GM13977 (cell line): ENCODE results near the gene MEN1.
"Not testable (repeated sequence)": the region's sequence is repeated elsewhere in the genome, so short reads cannot be mapped to it uniquely, and the experiment has no call there.

ENCODE experiments used
- DNase-seq: peaks from one replicate; pipeline ENCODE4 v3.0.0; 2012; ENCODE audit warnings: low spot score
- in situ Hi-C: fragments of 300-500 bp; cut with MboI; formaldehyde crosslinking; loops from one replicate; pipeline ENCODE4 v1.12.0; 2022; ENCODE audit warnings: low sequenced_read_pairs, low pct_unique_long_range_greater_than_20kb, mixed read lengths, inconsistent platforms; ENCODE audit not compliant: unreplicated experiment
- TF ChIP-seq, protein P1 (sequence below): IDR thresholded peaks from 2 replicates; pipeline ENCODE4 v1.5.1; 2012; ENCODE audit warnings: mild to moderate bottlenecking, control low read depth; ENCODE audit not compliant: insufficient read depth; ENCODE audit errors: extremely low read depth, missing control alignments

The MEN1 gene

DNA sequence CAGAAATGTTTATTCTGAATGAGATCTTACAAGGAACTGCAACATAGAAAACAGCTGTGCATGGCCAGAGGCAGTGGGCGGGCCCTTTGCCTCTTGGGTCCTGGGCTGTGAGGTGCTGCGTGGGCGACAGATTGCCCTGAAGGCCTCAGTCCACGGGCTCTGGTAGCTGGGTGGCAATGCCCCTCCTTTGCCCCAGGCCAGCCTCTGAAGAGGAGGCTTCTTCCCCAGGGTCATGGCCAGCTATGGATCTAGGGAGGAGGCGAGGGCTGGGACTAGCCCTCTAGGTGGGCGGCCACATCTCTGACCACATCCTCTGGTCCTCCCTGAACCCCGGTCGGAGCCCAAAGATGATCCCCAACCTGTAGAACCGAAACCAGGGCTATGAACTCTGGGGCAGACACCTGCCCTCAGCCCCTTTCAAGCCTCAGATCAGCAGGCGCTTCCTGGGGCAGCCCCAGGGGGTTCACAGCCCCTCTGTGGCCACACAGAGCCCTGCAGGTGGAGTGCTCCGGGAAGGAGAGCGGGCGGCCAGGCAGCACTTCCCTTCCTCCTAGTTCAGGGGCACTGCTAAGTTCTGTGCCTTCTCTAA lies 40.7 kb upstream of the MEN1 start:
- in situ Hi-C loops: no loop called here
- DNase-seq: peak; percentile 88
- TF ChIP-seq, protein P1, sequence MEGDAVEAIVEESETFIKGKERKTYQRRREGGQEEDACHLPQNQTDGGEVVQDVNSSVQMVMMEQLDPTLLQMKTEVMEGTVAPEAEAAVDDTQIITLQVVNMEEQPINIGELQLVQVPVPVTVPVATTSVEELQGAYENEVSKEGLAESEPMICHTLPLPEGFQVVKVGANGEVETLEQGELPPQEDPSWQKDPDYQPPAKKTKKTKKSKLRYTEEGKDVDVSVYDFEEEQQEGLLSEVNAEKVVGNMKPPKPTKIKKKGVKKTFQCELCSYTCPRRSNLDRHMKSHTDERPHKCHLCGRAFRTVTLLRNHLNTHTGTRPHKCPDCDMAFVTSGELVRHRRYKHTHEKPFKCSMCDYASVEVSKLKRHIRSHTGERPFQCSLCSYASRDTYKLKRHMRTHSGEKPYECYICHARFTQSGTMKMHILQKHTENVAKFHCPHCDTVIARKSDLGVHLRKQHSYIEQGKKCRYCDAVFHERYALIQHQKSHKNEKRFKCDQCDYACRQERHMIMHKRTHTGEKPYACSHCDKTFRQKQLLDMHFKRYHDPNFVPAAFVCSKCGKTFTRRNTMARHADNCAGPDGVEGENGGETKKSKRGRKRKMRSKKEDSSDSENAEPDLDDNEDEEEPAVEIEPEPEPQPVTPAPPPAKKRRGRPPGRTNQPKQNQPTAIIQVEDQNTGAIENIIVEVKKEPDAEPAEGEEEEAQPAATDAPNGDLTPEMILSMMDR: peak; percentile 37

- in situ Hi-C loops: loop anchor here (5.0 kb wide), 1 partner anchor 43 kb away; no protein-coding TSS in a partner anchor
- DNase-seq: no peak
Measured at GRCh38 chr11:64849598-64850356, 39.4 kb upstream of the MEN1 start.

GRCh38 chr11:64848826-64849597 lies 38.7 kb upstream of the MEN1 start:
- TF ChIP-seq, protein P1: peak; percentile 37
- in situ Hi-C loops: loop anchor here (5.0 kb wide), 1 partner anchor 43 kb away; no protein-coding TSS in a partner anchor
- DNase-seq: no peak

More at GRCh38 chr11:64849598-64850356, 39.4 kb upstream of the MEN1 start:
- TF ChIP-seq, protein P1: no peak

GRCh38 chr11:64848214-64848825 lies 38.0 kb upstream of the MEN1 start:
- DNase-seq: no peak
- in situ Hi-C loops: loop anchor here (5.0 kb wide), 1 partner anchor 44 kb away; no protein-coding TSS in a partner anchor
- TF ChIP-seq, protein P1: no peak

DNA sequence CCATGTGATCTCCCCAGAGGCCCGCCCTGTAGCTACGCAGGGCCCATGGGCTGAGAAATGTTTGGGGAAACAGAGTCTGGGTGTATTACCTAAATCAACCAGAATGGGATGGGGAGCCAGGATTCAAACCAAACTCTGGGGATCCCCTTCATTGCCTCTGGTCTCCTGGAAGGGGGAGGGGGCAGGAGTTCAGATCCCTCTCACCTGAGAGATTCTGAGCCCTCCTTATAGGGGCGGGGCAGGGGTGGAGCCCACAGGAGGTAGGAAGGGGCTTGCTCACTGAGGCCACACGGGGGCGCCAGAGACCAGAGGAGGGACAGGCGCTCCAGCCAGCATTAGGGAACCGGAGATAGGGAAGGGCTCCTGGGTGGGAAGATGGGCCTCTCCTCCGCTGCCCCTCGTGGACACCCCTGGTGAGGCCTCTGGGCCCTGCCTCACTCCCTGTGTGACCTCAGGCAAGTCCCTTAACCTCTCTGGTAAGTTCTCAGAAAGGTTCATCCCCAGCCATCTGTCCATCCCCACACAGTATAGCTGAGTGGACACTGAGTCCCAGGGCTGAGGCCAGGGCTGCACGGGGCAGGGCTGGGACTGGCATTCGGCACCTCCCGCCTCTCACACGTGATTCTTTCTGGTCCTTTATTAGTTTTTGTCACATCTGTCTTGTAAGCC lies 36.8 kb upstream of the MEN1 start:
- in situ Hi-C loops: loop anchor here (5.0 kb wide), 1 partner anchor 45 kb away; no protein-coding TSS in a partner anchor
- DNase-seq: peak; percentile 92

GRCh38 chr11:64845776-64846129 lies 35.4 kb upstream of the MEN1 start:
- not testable (repeated sequence) for DNase-seq
- in situ Hi-C loops: loop anchor here (5.0 kb wide), 1 partner anchor 47 kb away; no protein-coding TSS in a partner anchor

More for the DNA sequence above, 36.8 kb upstream of the MEN1 start:
- TF ChIP-seq, protein P1: peak; percentile 97
